Measurements from ENCODE around the gene HS2ST1. TPM values are rescaled to one million over a fixed set of nuclear protein-coding genes. Genes with fewer than 3 reads are reported as not detected.

HS2ST1 gene
- total RNA-seq, 1 donor from 2014 or later, result 13.4 TPM

DNA sequence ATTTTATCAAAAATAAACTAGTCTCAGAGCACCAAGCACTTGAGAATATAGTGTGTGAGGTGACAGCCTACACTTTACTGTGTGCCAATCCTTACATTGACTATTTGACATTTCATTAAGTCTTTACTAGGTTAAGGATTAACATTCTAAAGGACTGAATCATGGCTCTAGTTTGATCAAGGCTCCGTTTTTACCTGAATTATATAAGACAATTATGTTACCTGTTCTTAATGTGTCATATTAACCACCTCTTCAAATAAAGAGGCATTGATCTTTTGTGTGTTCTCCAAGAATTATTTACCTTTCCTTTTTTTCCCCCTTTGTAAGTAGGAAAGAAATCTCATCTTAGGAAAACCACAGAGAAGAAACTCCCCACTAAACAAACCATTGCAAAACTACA lies 189.7 kb downstream of the HS2ST1 start:
- Histone ChIP-seq H3K36me3 (ENCODE audit: control insufficient read depth, insufficient read depth, low read length) (no peaks in the 10 kb centered on the region), H3K4me3 (ENCODE audit: low read depth, low read length) (no peak overlapping the region), H3K27me3 (ENCODE audit: control insufficient read depth, insufficient read depth, low read length) (no peaks in the 10 kb centered on the region)
- TF ChIP-seq, protein P1, sequence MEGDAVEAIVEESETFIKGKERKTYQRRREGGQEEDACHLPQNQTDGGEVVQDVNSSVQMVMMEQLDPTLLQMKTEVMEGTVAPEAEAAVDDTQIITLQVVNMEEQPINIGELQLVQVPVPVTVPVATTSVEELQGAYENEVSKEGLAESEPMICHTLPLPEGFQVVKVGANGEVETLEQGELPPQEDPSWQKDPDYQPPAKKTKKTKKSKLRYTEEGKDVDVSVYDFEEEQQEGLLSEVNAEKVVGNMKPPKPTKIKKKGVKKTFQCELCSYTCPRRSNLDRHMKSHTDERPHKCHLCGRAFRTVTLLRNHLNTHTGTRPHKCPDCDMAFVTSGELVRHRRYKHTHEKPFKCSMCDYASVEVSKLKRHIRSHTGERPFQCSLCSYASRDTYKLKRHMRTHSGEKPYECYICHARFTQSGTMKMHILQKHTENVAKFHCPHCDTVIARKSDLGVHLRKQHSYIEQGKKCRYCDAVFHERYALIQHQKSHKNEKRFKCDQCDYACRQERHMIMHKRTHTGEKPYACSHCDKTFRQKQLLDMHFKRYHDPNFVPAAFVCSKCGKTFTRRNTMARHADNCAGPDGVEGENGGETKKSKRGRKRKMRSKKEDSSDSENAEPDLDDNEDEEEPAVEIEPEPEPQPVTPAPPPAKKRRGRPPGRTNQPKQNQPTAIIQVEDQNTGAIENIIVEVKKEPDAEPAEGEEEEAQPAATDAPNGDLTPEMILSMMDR (IDR thresholded peaks at IDR 0.05; ENCODE audit: insufficient read depth, low read length, poor library complexity, severe bottlenecking), result no peak
- DNase-seq (ENCODE audit: low read depth), result no peak

DNA sequence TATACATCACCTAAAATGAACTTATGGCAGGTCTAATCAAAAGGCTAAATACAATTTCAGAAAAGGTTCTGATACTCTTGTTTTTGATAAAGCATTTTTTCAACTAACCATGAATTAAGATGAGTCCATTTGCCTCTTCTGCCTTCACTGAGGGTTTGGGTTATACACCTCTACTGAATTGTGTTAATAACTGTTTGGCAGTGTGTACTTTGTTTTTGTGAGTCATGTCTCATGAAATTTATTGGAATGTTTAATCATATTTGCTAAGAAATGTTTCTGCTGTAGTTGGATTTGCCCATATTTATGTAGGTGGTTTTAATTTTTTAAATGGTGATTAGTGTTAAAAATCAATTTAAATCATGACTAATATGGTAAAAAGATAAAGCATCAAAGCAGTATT lies 190.5 kb downstream of the HS2ST1 start:
- no peak for DNase-seq (ENCODE audit: low read depth)
- Histone ChIP-seq H3K4me3 (ENCODE audit: low read depth, low read length) (no peak overlapping the region), H3K36me3 (ENCODE audit: control insufficient read depth, insufficient read depth, low read length) (no peaks in the 10 kb centered on the region), H3K27me3 (ENCODE audit: control insufficient read depth, insufficient read depth, low read length) (no peaks in the 10 kb centered on the region)
- TF ChIP-seq, protein P1 (IDR thresholded peaks at IDR 0.05; ENCODE audit: insufficient read depth, low read length, poor library complexity, severe bottlenecking), result no peak

DNA sequence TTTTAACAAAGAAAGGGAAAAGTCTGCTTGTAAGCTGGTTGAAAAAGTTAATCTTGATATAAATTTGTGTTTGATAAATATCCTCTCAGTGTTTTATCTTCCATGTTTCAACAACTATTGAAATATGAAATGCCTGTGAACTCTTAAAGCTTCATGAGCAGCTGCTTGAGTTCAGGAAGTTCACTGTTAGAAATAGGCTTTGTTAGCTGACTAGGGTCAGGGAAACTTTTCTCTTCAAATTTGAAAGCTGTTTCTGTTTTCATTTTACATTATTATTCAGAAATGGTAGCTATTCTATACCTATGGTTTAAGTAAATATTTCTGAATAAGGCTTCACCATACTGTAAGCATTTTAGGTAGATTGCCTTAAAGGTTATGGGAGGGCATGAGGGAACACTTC lies 191.7 kb downstream of the HS2ST1 start:
- Histone ChIP-seq H3K4me3 (ENCODE audit: low read depth, low read length) (no peak overlapping the region), H3K27me3 (ENCODE audit: control insufficient read depth, insufficient read depth, low read length) (no peaks in the 10 kb centered on the region), H3K36me3 (ENCODE audit: control insufficient read depth, insufficient read depth, low read length) (no peaks in the 10 kb centered on the region)
- TF ChIP-seq, protein P1 (IDR thresholded peaks at IDR 0.05; ENCODE audit: insufficient read depth, low read length, poor library complexity, severe bottlenecking), result no peak
- DNase-seq (ENCODE audit: low read depth), result no peak

DNA sequence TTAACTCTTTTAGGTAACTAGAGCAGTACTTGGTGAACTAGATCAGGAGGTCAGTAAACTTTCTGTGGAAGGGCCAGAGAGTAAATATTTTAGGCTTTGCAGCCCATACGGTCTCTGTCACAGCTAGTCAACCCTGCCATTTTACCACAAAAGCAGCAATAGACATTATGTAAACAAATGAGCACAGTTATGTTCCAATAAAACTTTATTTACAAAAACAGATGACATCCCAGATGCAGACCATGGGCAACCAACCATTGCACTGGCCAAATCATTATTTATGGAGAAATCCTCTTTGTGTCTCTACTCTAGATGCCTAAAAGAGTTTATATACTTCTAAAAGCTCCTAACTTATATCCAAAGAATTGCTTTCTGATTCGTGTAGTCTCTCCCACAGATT lies 192.4 kb downstream of the HS2ST1 start:
- no peak for DNase-seq (ENCODE audit: low read depth)
- Histone ChIP-seq H3K4me3 (ENCODE audit: low read depth, low read length) (no peak overlapping the region), H3K27me3 (ENCODE audit: control insufficient read depth, insufficient read depth, low read length) (no peaks in the 10 kb centered on the region), H3K36me3 (ENCODE audit: control insufficient read depth, insufficient read depth, low read length) (no peaks in the 10 kb centered on the region)
- TF ChIP-seq, protein P1 (IDR thresholded peaks at IDR 0.05; ENCODE audit: insufficient read depth, low read length, poor library complexity, severe bottlenecking), result no peak

DNA sequence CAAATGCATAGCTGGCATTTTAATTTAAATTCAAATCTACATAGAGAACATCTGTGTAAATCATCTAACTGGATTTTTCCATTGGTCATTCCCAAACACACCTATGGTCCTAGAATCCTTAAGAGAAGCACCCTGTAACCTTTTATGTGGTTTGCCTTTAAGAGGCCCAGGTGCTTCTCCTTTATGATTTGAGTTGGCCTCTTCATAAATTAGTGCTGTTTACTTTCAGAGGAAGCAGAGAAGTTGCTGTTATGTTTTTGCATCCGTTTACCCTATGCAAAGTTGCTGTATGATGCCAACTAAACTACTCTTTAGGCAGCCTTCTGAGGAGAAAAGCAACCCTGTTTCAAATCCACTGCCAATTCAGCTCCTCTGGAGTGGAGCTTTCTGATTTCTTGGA lies 193.8 kb downstream of the HS2ST1 start:
- TF ChIP-seq, protein P1 (IDR thresholded peaks at IDR 0.05; ENCODE audit: insufficient read depth, low read length, poor library complexity, severe bottlenecking), result no peak
- Histone ChIP-seq H3K4me3 (ENCODE audit: low read depth, low read length) (no peak overlapping the region), H3K27me3 (ENCODE audit: control insufficient read depth, insufficient read depth, low read length) (no peaks in the 10 kb centered on the region), H3K36me3 (ENCODE audit: control insufficient read depth, insufficient read depth, low read length) (no peaks in the 10 kb centered on the region)
- no peak for DNase-seq (ENCODE audit: low read depth)

DNA sequence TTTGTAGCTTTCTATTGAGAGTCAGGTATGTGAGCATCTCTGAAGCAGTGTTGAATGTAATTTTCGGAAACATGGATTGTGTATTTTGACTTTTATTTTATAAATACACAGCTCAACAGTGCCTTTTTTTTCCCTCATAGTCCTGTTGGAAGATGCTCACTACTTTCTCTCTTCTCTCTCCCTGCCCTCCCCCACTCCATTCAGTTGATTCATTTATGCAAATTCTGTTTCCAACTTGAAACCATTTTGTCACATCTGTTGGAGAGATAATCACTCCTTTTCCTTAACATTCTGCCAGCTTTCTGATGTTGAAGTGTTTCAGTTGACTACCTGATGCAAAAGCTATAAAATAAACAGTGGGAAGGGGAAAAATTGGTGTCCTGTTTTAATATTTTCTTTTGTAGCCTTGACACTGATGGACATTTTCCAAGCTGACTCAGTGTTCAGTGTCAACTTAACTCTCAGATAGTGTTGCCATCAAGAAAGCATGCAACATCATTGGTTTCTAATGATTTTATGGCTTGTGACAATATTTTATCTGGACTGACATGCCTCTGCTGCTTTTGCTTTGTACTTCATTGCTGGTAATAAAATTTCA lies 194.5 kb downstream of the HS2ST1 start:
- Histone ChIP-seq H3K27me3 (ENCODE audit: control insufficient read depth, insufficient read depth, low read length) (no peaks in the 10 kb centered on the region), H3K36me3 (ENCODE audit: control insufficient read depth, insufficient read depth, low read length) (no peaks in the 10 kb centered on the region), H3K4me3 (ENCODE audit: low read depth, low read length) (no peak overlapping the region)
- TF ChIP-seq, protein P1 (IDR thresholded peaks at IDR 0.05; ENCODE audit: insufficient read depth, low read length, poor library complexity, severe bottlenecking), result no peak
- DNase-seq (ENCODE audit: low read depth), result no peak
